Islet of Langerhans (tissue), 1 donor: ENCODE measurements around the gene TRPM5.
"Not testable (repeated sequence)": the region's sequence is repeated elsewhere in the genome, so short reads cannot be mapped to it uniquely, and the experiment has no call there.

Experiments
- FAIRE-seq: peaks from one replicate; lab custom pipeline; 2011; peaks lifted over from hg19 to GRCh38; lab: Jason Lieb, UNC

The TRPM5 gene, protein sequence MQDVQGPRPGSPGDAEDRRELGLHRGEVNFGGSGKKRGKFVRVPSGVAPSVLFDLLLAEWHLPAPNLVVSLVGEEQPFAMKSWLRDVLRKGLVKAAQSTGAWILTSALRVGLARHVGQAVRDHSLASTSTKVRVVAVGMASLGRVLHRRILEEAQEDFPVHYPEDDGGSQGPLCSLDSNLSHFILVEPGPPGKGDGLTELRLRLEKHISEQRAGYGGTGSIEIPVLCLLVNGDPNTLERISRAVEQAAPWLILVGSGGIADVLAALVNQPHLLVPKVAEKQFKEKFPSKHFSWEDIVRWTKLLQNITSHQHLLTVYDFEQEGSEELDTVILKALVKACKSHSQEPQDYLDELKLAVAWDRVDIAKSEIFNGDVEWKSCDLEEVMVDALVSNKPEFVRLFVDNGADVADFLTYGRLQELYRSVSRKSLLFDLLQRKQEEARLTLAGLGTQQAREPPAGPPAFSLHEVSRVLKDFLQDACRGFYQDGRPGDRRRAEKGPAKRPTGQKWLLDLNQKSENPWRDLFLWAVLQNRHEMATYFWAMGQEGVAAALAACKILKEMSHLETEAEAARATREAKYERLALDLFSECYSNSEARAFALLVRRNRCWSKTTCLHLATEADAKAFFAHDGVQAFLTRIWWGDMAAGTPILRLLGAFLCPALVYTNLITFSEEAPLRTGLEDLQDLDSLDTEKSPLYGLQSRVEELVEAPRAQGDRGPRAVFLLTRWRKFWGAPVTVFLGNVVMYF (N-terminal part only)

DNA sequence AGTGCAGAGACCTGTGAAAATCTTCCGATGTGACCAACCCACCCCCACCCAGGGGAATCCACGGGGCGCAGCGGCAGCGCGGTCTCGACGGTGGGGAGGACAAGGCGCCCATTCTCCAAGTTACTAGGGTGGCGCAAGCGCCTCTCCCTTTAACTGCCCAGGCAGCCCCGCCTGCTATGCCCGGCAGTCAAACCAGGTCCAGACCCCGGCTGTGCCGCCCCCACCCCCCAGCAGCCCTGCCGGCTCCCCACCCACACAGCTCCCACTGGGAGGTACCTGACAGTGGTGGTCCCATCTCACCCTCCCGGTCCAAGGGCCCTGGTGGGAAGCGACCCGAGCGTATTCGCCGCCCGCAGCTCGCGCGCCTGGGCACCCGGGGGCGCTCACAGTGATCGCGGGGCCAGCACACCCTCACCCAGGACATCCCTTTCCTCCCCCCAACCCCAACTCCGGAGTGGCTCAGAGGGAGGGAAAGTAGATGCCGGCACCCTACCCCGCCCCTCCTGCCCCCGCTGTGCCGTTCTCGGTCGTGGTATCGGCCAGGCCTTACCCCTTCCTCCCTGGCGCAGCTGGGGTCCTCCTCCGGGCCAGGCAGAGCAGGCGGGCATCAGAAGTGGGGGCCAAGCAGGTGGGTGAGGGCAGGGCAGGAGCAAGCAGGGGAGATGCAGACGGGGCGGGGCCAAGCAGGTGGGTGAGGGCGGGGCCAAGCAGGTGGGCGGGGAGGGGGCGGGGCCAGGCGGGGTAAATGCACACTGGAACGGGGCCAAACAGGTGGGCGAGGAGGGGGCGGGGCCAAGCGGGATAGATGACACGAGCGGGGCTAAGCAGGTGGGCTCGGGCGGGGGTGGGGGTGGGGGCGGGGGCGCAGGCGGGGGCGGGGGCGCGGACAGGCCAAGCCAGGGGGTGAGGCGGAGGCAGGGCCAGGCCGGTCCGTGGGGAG, at the start of gene TRPM5:
TRPM5 (minus strand) TSS at position 634 of the 940 bp plus-strand sequence. CDS start 21,478 bp downstream, outside the sequence.
- FAIRE-seq = no peak

DNA sequence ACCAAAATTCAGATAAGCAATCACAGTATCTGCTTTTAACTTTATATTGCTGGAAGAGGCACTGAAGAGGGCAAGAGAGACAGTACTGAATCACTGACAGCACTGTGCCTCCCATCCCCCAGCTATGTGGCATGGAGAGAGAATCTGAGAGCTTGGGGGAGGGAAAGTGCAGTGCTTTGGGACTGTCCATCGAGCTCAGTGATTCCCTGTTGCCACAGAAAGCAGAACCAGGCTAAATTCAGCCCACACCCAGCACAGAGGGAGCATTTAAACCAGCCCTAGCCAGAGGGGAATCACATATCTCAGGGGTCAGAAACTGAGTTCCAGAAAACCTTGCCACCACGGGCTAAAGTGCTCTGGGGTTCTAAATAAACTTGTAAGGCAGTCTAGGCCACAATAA, 44.8 kb upstream of the TRPM5 start:
- no peak for FAIRE-seq

DNA sequence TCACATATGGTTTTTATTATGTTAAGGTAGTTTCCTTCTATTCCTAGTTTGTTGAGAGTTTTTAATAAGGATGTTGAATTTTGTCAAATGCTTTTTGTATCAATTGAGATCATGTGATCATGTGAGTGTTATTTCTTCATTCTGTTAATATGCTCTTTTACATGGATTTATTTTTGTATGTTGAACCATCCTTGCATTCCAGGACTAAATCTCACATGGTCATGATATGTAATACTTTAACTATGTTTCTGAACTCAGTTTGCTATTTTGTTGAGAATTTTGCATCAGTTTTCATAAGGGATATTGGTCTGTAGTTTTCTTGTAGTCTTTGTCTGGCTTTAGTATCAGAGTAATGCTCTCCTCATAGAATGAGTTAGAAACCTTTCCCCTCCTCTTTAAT, 43.7 kb upstream of the TRPM5 start:
- no peak for FAIRE-seq

DNA sequence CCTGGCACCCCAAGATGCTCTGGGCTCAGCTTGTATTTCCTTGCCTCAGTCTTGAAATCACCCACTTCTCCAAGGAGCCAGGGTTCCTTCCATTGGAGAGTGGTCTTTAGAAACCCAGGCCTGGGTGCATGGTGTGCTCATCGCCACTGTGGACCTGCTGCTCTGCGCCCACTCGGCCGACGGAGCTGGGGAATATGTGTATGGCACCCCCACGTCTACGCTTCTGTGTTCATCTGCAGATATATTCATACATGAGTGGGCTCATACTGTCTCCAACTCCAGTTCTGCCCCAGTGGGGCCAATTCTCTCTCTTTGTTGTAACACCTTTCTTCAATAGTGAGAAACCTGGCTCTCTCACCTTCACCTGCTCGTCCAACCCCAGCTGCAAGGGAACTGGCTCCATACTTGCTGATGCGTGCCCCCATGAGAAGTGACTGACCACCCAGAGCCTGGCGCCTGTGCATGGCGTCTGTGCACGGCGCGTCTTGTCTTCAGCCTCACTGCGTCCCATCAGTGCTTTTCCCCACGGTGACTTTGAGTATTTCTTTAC, 40.3 kb upstream of the TRPM5 start:
- no peak for FAIRE-seq

DNA sequence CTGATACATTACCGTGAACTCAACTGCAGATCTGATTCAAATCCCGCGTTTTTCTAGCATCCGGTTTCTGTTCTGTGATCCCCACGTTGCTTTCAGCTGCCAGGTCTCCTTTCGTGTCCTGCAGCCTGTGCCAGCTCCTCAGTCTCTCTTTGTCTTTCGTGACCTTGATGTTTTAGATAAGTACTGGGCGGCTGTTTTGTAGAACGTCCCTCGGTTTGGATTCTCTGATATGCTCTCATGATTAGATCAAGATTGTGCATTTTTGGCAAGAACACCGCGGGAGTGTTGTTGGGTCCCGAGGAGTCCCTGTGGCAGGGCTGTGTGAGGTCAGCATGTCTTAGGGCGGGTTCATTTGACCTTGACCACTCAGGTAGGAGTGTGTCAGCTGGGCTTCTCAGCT, 39.1 kb upstream of the TRPM5 start:
- FAIRE-seq = no peak

DNA sequence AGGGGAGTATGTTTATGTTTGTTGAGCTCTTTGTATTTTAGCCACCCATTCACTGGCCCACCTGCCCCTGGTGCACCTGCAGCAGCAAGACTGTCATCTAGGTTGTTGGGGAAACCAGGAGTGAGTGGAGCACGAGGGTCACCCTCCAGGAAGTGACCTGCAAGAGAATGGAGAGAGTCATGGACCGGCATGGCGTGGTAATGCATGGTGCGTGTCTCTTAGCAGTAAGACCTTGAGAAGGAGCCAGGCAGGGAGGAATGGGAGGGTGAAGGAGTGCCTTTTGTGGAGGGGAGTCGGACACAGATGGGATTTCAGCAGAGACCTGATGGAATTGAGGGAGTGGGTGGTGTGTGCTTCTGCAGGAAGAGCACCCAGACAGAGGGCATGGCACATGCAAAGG, 38.4 kb upstream of the TRPM5 start:
- FAIRE-seq = no peak

DNA sequence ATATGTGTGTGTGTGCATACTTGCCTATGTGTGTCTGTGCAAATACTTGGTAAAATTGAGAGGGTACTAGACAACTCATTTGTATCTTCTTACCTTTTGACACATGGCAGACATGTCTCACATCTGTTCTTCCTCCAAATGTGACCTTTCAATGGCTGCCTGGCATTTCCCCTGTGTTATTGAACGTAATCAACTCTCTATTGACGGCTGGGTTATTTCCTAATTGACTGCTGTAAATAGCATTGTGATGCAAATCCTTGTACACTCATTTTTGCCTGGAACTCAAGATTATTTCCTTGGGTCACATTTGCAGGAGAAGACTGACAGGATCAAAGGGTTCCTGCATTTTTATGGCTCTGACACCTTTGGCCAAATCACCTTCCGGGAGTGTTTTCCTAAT, 37.9 kb upstream of the TRPM5 start:
- no peak for FAIRE-seq

DNA sequence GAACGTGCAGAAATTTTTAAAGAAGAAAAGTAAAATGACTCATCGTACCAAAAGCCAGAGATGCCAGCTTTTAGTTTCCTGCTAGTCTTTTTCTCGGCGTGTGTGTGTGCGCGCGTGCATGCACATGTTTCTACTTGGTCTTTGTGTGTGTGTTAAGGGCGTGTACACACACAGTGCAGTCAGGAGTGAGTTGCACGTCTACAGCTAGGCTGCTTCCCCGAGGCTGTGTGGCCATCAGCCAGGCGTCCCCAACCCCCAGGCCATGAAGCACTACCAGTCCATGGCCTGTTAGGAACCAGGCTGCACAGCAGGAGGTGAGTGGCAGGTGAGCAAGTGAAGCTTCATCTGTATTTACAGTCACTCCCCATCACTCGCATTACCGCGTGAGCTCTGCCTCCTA, 36.9 kb upstream of the TRPM5 start:
- no peak for FAIRE-seq

DNA sequence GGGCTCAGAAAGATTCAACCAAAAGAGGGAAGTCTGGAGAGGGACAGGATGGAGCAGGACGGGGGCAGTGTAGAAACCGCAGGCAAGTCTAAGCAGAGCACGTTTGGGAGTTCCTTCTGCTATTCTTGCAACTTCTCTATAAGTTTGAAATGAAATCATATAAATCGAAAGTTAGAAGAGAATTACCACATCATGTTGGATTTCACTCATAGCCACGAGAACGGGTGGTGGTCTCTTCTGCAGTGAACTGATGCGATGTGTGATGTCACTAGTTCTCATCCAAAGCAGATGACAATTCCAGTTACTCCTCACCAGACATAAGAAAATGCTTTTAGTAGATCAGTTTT, 36.5 kb upstream of the TRPM5 start:
- no peak for FAIRE-seq

DNA sequence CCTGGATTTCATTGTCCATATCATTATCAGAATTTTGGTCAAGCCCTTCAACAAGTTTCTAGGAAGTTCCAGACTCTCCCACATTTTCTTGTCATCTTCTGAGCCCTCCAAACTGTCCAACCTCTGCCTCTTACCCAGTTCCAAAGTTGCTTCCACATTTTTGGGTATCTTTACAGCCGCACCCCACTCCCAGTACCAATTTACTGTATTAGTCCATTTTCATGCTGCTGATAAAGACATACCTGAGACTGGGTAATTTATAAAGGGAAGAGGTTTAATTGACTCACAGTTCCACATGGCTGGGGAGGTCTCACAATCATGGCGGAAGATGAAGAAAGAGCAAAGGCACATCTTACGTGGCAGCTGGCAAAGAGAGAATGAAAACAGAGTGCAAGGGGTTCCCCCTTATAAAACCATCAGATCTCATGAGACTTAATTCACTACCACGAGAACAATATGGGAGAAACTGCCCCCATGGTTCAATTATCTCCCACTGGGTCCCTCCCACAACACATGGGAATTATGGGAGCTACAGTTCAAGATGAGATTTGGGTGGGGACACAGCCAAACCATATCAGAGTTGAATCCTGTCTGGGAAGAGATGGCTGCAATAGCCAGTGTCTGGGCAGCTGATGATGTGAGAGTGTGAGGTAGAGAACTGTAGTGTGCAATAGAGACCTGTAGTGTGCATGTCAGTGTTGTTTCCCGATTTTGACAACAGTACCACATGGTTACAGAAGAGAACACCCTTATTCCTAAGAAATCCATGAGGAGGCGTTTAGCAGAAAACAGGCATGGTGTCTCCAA, 36.0 kb upstream of the TRPM5 start:
- not testable (repeated sequence) for FAIRE-seq

DNA sequence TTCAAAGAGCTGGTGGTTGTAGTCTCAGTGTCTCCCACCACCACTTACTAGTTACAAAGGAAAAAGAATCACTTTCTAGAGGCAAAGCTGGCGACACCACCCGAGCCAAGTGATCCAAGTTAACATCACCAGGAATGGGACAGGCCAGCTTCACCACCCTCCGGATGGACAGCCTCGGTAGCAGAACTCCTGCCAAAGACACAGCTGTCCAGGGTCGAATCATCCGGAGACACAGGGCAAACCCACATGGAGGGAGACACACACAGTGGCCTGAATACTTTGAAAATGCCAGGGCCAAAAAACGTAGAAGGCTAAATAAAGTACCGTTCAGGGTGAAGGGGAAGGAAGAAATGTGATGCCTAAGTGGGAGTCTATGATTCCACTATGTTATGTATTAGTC, 33.6 kb upstream of the TRPM5 start:
- FAIRE-seq = no peak

DNA sequence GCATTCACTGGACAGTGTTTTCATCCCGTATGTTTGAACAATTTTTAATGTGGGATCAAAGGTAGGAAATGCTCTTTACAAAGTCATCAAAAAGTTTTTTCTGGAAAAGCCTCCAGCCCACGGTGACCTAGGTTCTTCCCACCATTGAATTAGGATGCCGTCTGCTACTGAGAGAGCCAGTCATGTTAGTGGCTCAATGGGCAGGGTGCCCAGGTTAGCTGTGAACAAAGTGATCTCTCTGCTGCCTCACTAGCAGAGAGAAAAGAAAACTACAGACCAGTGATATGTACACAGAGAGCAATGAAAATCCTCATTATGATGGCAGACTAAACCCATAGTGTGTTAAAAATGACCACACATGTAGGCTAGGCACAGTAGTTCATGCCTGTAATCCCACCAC, 32.9 kb upstream of the TRPM5 start:
- FAIRE-seq = no peak

DNA sequence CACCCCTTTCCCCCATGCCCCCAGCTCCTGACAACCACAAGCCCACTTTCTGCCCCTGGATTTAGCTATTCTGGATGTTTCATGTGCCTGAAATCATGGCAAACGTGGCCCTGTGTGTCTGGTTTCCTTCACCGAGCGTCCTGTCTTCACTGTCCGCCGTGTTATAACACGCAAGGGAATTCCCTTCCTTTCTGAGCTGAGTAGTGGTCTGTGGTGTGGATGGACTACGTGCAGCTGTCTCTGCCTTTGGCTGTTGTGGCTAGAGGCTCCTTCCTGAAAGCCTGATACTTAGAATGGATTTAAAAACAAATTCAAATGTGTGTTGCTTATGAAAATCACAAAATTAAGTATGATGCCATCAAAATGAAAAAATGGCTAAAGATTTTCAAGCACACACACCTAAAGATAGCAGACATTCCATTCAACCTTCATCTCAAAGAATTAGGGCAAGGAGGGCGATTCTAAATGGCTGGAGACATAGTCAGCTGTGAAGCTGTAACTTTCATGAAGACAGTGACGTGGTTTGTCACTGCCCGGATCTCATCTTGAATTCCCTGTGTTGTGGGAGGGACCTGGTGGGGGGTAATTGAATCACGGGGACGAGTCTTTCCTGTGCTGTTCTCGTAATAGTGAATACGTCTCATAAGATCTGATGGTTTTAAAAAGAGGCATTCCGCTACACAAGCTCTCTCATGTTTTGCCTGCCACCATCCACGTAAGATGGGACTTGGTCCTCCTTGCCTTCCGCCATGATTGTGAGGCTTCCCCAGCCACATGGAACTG, 31.0 kb upstream of the TRPM5 start:
- FAIRE-seq = no peak

DNA sequence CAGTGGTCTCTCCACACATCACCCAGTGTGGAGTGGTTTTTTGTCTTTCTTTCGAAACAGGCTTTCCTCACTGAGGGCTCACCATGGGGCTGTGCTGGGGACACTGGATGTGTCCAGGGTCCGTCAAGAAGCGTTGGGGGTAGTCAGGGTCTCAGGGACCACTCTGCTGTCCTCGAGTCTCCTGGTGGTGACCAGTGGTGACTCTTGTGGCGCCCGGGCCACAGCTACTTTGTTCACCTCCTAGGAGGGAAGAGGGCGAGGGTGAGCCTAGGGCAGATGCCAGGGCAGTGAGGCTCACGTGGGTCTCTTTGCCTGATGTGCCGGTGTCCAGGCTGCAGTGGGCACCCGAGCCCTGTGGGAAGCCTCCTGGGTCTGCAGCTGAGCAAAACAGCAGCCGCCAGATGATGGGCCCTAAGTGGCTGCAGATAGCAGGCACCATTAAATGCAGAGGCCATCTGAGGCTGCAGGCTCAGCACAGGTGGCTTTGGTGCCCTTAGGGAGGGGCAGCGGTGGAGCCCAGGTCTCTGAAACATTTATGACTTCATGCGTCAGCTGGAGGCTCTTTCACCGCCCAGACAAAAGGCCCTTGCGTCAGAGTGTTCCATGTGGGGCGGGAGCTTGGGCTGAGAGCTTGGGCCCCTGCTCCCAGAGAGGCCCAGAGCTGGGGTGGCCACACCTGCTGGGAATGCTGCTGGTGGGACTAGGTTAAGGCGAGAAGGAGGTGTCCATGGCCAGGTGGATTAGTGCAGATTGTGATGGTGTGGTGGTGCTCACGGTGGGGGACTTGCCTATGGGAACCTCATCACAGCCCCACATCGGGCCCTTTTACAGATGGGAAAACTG, 30.0 kb upstream of the TRPM5 start:
- FAIRE-seq = no peak

DNA sequence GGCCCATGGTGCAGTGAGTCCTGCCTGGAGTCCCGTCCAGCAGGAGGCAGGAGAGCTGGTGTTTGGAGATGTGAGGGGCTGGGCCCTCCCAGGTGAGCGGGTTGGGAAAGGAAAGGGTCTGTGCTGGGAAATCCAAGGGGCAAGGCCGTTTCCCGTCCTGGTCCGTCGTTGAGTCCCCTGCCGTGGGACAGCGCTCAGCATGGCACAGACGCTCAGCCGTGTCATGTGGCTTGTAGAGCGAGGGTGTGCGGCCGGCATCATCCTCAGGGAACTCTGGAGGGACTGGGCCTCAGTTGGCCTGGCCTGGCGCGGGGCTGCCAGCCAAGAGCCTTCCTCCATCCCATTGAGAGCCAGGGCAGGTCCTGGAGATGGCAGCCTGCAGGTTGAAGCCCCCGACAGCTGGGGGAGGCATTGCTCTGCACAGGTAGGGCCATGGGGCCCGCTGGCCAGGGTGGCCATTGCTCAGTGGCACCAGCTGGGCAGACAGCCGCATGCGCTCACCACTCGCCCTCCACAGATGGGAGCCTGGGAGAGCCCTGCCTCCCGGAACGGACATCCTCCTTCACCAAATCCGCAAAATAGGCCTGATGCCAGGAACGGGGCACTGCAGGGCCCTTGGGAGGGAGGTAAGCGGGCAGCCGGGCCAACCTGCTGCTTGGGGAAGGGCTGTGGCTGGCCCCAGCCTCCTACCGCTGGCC, 29.2 kb upstream of the TRPM5 start:
- FAIRE-seq = no peak

DNA sequence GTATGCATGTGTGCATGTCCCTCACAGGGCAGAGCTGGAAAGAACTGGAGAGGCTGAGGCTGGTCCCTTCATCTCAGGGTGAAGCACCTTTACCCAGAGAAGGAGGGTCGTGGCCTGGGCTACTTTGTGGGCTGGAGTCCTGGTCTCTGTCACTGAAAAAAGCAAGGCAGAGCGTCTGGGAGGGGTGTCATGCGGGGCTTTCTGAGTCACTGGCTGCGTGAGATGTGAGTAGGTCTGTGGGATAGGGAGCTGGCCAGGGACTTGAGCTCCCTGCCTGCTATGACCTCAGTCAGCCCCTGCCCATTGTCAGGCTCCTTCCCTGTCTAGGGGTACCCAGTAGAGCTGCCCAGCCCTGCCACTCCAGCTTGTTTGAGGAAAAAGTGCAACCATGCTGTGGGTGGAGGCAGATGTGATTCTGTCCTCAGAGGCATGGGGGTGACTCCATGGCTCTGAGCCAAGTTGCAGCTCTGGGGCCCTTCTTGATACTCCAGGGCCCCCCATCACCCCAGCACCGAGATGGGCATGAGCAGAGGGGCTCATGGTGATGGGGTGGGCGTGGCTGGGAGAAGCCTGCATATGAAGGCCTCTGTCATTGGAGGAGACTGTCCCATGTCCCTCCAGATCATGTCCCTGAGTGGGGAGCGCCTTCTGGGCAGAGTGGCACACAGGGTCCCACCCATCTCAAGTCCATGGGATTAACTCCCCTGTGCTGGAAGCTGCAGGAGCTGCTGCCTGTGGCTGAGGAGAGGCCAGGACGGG, 28.3 kb upstream of the TRPM5 start:
- FAIRE-seq = no peak

DNA sequence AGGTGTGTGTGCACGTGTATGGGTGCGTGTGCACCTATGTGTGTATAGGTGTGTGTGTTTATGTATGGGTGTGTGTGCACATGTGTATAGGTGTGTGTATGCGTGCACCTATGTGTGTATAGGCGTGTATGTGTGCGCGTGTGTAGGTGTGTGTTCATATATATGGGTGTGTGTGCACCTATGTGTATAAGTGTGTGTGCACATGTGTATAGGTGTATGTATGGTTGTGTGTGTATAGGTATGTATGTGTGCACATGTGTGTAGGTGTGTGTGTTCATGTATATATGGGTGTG, 27.4 kb upstream of the TRPM5 start:
- no peak for FAIRE-seq

DNA sequence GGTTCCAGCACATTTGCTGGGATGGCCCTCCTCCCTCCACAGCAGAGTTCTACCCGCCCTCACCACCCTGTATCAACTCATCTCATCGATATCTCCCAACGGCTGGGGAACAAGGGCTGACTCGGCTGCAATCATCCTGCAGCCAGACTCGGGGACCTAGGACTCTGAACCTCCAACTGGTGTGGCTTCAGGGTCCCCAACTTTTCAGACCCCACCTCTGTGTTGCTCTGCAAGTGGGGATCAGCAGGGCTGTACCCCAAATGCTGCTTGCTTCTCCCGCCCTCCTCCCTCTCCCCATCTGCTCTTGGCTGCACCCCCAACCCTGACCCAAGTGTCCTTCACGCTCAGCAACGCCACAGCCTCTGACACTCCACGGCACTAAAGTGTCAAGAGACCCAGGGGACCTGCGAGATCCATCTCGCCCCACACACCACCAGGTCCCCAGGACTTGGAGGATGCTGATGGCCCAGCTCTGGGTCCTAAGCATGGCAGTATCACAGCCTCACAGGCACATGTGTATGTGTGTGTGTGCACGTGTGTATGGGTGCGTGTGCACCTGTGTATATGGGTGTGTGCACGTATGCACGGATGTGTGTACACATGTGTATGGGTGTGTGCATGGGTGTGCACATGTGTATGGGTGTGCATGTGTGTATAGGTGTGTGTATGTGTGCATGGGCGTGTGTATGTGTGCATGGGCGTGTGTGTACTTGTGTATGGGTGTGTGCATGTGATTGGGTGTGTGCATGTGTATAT, 26.9 kb upstream of the TRPM5 start:
- no peak for FAIRE-seq
